Stimulated activated memory B cell treated with anti-CD40 and anti-IgM and Interleukin-4, amounts not matched to agents 10 μg/mL and 1 μg/mL and 100 μg/mL, for 72 hours (primary cell): ENCODE data around the gene SERAC1.
A peak's percentile ranks its signal among the peaks of the same experiment; 100 is the strongest.

Source experiments
- ATAC-seq: fragments of 150-1000 bp; cut with Tn5 transposase; 2 replicates; pipeline ENCODE4 v1.10.0; 2021
- H3K27ac Mint-ChIP-seq: one replicate; pipeline ENCODE4 v1.8.0; 2022; ENCODE audit warnings: mild to moderate bottlenecking, mixed read lengths
- H3K27me3 Mint-ChIP-seq: one replicate; pipeline ENCODE4 v1.8.0; 2022; ENCODE audit warnings: mixed read lengths
- H3K36me3 Mint-ChIP-seq: one replicate; pipeline ENCODE4 v1.8.0; 2022; ENCODE audit warnings: mixed read lengths
- H3K4me1 Mint-ChIP-seq: one replicate; pipeline ENCODE4 v1.8.0; 2022; ENCODE audit warnings: mixed read lengths
- H3K4me3 Mint-ChIP-seq: one replicate; pipeline ENCODE4 v1.8.0; 2022; ENCODE audit warnings: mild to moderate bottlenecking, moderate library complexity, mixed read lengths
- H3K9me3 Mint-ChIP-seq: one replicate; pipeline ENCODE4 v1.8.0; 2022; ENCODE audit warnings: mixed read lengths

The SERAC1 gene

GRCh38 chr6:158115508-158115907 is 52.6 kb downstream of the SERAC1 start:
- H3K36me3 Mint-ChIP-seq = peaks cover 39% of the 10 kb centered on the region
- no peak for ATAC-seq
- no peak overlapping the region for H3K4me3 Mint-ChIP-seq
- H3K27ac Mint-ChIP-seq = no peak overlapping the region
- H3K4me1 Mint-ChIP-seq = no peaks in the 10 kb centered on the region
- H3K27me3 Mint-ChIP-seq = no peaks in the 10 kb centered on the region
- H3K9me3 Mint-ChIP-seq = no peaks in the 10 kb centered on the region

- H3K4me3 Mint-ChIP-seq = no peak overlapping the region
- H3K9me3 Mint-ChIP-seq = no peaks in the 10 kb centered on the region
- no peaks in the 10 kb centered on the region for H3K4me1 Mint-ChIP-seq
- no peak overlapping the region for H3K27ac Mint-ChIP-seq
- no peaks in the 10 kb centered on the region for H3K27me3 Mint-ChIP-seq
- no peak for ATAC-seq
- H3K36me3 Mint-ChIP-seq = peaks cover 36% of the 10 kb centered on the region
These were observed 53.0 kb downstream of the SERAC1 start for GRCh38 chr6:158115102-158115501.

DNA sequence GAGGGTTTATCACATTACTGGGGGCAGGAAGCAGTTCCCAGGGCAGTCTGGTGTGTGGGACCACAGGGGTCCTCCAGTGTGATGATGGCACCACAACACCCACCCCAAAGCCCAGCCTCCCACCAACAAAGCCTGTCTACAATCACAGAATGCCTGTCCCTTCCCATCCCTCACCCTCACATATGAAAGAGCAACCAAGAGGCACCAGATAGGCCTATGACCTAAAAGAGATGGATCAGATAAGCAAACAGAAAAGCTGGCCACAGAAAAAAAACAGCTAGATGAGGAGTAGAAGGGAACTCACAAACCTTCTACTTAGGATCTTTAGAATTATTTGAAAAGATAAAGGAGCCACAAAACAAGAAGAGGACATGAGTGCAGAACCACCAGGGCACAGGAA is 54.3 kb downstream of the SERAC1 start:
- Mint-ChIP-seq H3K4me1 (no peaks in the 10 kb centered on the region), H3K9me3 (no peaks in the 10 kb centered on the region), H3K36me3 (peaks cover 49% of the 10 kb centered on the region), H3K4me3 (no peak overlapping the region), H3K27me3 (no peaks in the 10 kb centered on the region), H3K27ac (no peak overlapping the region)
- ATAC-seq = no peak

- Mint-ChIP-seq H3K4me3 (no peak overlapping the region), H3K36me3 (peaks cover 35% of the 10 kb centered on the region), H3K9me3 (no peaks in the 10 kb centered on the region), H3K27me3 (no peaks in the 10 kb centered on the region), H3K4me1 (no peaks in the 10 kb centered on the region), H3K27ac (no peak overlapping the region)
- ATAC-seq = no peak
These were observed 56.1 kb downstream of the SERAC1 start for GRCh38 chr6:158111987-158112386.

DNA sequence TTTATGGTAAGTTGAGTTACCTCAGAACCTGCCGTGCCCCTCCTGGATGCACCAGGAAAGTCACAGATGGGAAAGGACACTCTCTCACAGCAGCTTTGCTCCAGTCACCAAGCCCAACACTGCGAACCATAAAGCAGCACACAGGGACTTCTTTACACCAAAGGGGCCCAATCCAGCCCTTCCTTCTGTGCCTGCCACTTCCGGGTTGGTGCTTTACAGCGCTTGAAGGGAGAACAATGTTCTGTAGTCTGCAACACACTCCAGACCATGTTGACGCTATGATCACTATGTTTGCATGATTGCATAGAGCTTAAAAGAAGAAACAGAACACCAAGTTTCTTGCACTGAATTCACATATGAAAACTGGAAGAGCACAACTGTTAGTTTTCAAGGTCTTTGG is 57.1 kb downstream of the SERAC1 start:
- H3K9me3 Mint-ChIP-seq = no peaks in the 10 kb centered on the region
- no peak for ATAC-seq
- H3K36me3 Mint-ChIP-seq = peaks cover 32% of the 10 kb centered on the region
- H3K27me3 Mint-ChIP-seq = no peaks in the 10 kb centered on the region
- no peaks in the 10 kb centered on the region for H3K4me1 Mint-ChIP-seq
- H3K27ac Mint-ChIP-seq = no peak overlapping the region
- no peak overlapping the region for H3K4me3 Mint-ChIP-seq

DNA sequence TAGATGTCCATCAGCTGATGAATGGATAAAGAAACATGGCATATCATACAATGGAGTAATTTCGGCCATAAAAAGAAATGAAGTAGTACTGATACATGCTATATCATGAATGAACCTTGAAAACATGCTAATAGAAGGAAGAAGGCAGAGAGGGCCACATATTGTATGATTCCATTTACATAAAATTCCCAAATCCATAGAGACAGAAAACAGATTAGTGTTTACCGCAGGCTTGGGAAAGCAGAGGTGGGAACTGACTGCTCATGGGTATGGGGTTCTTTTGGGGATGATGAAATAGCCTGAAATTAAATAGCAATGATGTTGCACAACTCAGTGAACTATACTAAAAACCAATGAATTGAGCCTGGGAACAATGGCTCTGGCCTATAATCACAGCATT is 58.3 kb downstream of the SERAC1 start:
- Mint-ChIP-seq H3K4me1 (no peaks in the 10 kb centered on the region), H3K4me3 (no peak overlapping the region), H3K27ac (no peak overlapping the region), H3K9me3 (no peaks in the 10 kb centered on the region), H3K36me3 (peaks cover 37% of the 10 kb centered on the region), H3K27me3 (no peaks in the 10 kb centered on the region)
- no peak for ATAC-seq

DNA sequence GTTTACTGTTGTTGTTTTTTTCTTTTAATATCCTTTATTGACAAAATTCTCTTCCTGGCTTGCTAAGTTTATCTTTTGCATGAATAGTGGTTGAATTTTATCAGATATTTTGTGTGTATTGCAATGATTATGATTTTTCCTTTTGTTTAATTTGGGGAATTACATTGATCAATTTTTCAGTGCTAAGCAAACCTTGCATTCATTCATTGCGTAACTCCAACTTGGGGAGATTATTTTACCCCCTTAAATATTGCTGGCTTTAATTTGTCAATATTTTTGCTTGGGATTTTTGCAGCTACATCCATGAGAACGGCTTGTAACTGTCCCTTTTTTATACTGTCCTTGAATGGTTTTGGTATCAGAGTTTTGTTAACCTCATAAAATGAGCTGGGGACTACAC is 63.4 kb downstream of the SERAC1 start:
- Mint-ChIP-seq H3K27ac (no peak overlapping the region), H3K36me3 (peaks cover 35% of the 10 kb centered on the region), H3K27me3 (no peaks in the 10 kb centered on the region), H3K9me3 (no peaks in the 10 kb centered on the region), H3K4me1 (no peaks in the 10 kb centered on the region), H3K4me3 (no peak overlapping the region)
- ATAC-seq = no peak

- Mint-ChIP-seq H3K27me3 (no peaks in the 10 kb centered on the region), H3K27ac (no peak overlapping the region)
- no peak for ATAC-seq
These were observed 64.8 kb downstream of the SERAC1 start for GRCh38 chr6:158103228-158103627.

GRCh38 chr6:158095671-158096070 is 72.4 kb downstream of the SERAC1 start:
- H3K4me3 Mint-ChIP-seq = no peak overlapping the region
- H3K27ac Mint-ChIP-seq = no peak overlapping the region

More at GRCh38 chr6:158103228-158103627, 64.8 kb downstream of the SERAC1 start:
- H3K4me1 Mint-ChIP-seq = no peaks in the 10 kb centered on the region
- no peak overlapping the region for H3K4me3 Mint-ChIP-seq
- H3K9me3 Mint-ChIP-seq = no peaks in the 10 kb centered on the region
- peaks cover 35% of the 10 kb centered on the region for H3K36me3 Mint-ChIP-seq

GRCh38 chr6:158095031-158095430 is 73.0 kb downstream of the SERAC1 start:
- Mint-ChIP-seq H3K36me3 (peaks cover 82% of the 10 kb centered on the region), H3K27me3 (no peaks in the 10 kb centered on the region), H3K9me3 (no peaks in the 10 kb centered on the region), H3K4me3 (no peak overlapping the region), H3K27ac (no peak overlapping the region), H3K4me1 (no peaks in the 10 kb centered on the region)
- no peak for ATAC-seq

More at GRCh38 chr6:158095671-158096070, 72.4 kb downstream of the SERAC1 start:
- Mint-ChIP-seq H3K27me3 (no peaks in the 10 kb centered on the region), H3K9me3 (no peaks in the 10 kb centered on the region), H3K4me1 (no peaks in the 10 kb centered on the region), H3K36me3 (peaks cover 81% of the 10 kb centered on the region)
- no peak for ATAC-seq

DNA sequence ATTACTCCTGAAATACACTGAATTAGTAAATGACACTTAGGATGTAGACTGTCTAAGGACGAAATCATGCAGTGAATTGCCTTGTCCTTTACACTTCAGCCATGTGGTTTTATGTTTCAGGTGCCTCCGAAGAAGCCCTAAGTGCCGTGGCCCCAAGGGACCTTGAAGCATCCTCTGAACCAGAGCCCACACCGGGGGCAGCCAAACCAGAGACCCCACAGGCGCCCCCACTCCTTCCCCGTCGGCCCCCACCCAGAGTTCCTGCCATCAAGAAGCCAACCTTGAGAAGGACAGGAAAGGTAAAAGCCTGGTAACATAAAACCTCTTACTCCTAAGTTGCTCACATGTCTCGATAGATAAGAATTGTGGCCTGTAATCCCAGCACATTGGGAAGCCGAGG is 75.3 kb downstream of the SERAC1 start:
- no peak overlapping the region for H3K27ac Mint-ChIP-seq
- no peaks in the 10 kb centered on the region for H3K4me1 Mint-ChIP-seq
- no peaks in the 10 kb centered on the region for H3K9me3 Mint-ChIP-seq
- no peaks in the 10 kb centered on the region for H3K27me3 Mint-ChIP-seq
- no peak overlapping the region for H3K4me3 Mint-ChIP-seq
- H3K36me3 Mint-ChIP-seq = peaks cover 85% of the 10 kb centered on the region
- no peak for ATAC-seq

- no peak for ATAC-seq
- Mint-ChIP-seq H3K4me1 (peaks cover 6% of the 10 kb centered on the region), H3K27me3 (no peaks in the 10 kb centered on the region), H3K36me3 (peaks cover 87% of the 10 kb centered on the region), H3K4me3 (no peak overlapping the region), H3K27ac (peak overlapping the region; percentile 35), H3K9me3 (no peaks in the 10 kb centered on the region)
These were observed 80.7 kb downstream of the SERAC1 start for GRCh38 chr6:158087224-158087867.

DNA sequence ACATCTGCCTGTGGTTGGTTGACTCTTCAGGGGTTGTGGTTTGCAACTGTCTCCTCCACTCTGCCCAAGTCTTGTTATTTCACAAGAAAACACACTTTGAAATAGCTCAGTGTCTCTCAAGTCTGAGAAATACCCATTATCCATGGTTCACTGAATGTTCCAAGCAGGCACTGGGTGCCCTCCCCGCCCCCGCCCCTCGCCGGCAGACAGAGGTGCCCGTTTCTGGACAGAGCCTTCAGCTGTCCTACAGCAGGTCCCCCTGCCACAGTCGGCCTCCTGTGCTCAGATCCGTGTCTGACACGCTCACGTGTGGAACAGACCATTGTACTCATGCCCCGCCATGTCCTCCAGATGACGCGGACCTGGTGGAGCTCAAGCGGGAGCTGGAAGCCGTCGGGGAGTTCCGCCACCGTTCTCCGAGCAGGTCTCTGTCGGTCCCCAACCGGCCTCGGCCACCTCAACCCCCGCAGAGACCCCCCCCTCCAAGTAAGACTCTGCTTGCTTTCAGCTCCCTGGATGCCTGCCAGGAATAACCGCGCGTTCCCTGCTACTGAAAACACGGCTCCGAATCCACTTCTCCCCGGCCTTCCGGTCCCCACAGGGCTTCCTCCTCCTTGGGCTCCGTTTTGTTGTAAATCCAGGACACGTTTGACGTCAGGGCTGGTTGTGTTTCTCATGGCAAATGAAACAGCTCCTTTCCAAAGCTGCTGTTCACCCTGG is 81.4 kb downstream of the SERAC1 start:
- H3K9me3 Mint-ChIP-seq = no peaks in the 10 kb centered on the region
- no peak overlapping the region for H3K4me3 Mint-ChIP-seq
- H3K36me3 Mint-ChIP-seq = peaks cover 85% of the 10 kb centered on the region
- peak; percentile 93 for ATAC-seq
- no peaks in the 10 kb centered on the region for H3K27me3 Mint-ChIP-seq
- peak overlapping the region; percentile 35 for H3K27ac Mint-ChIP-seq
- H3K4me1 Mint-ChIP-seq = peaks cover 6% of the 10 kb centered on the region

DNA sequence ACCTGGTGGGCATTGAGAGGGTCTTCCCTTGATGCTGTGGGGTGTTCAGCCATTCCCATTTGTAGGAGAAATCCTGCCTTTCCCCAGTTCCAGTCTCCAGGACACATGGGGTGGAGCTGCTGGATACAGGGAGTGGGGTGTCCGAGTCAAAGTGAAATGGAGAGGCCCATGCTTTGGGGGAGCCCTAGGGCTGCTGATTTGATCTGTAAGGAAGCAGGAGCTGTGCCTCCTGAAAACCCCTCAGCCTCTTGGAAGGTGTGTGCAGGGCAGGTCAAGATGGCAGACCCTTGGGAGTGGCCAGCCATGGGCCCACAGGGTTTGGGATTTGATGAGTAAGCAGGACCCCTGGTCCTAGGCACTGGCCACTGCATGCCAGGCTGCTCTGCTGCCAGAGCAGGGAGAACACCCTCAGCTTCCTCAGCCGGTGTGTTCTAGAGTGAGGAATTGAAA is 82.0 kb downstream of the SERAC1 start:
- no peak for ATAC-seq
- Mint-ChIP-seq H3K9me3 (no peaks in the 10 kb centered on the region), H3K27ac (peak overlapping the region; percentile 35), H3K27me3 (no peaks in the 10 kb centered on the region), H3K4me3 (no peak overlapping the region), H3K4me1 (peaks cover 6% of the 10 kb centered on the region), H3K36me3 (peaks cover 83% of the 10 kb centered on the region)

GRCh38 chr6:158085261-158086053 is 82.6 kb downstream of the SERAC1 start:
- ATAC-seq = no peak
- H3K36me3 Mint-ChIP-seq = peaks cover 85% of the 10 kb centered on the region
- no peak overlapping the region for H3K4me3 Mint-ChIP-seq
- peak overlapping the region; percentile 35 for H3K27ac Mint-ChIP-seq
- no peaks in the 10 kb centered on the region for H3K27me3 Mint-ChIP-seq
- H3K4me1 Mint-ChIP-seq = peaks cover 6% of the 10 kb centered on the region
- no peaks in the 10 kb centered on the region for H3K9me3 Mint-ChIP-seq
